ENCODE measurements around the gene SPATA3.

Gene SPATA3

DNA sequence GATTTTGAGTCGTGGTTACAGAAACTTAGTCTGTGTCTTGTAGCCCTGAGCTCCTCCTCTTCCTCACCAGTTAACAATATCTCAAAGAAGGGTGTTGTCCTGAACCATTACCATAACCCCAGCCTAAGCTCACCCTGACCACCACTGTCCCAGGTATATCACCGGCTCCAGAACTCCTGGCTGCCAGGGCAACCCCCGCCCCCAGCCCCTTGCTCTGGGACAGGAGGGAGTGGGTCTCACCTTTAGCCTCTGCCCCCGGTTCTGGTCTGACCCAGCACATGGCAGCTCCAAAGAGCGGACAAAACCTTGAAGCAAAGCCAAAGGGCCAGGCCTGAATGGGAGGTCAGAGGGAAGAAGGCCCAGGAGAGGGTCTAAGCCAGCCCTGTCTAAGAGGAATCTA, 55.2 kb downstream of the SPATA3 start:
- DNase-seq = no peak

DNA sequence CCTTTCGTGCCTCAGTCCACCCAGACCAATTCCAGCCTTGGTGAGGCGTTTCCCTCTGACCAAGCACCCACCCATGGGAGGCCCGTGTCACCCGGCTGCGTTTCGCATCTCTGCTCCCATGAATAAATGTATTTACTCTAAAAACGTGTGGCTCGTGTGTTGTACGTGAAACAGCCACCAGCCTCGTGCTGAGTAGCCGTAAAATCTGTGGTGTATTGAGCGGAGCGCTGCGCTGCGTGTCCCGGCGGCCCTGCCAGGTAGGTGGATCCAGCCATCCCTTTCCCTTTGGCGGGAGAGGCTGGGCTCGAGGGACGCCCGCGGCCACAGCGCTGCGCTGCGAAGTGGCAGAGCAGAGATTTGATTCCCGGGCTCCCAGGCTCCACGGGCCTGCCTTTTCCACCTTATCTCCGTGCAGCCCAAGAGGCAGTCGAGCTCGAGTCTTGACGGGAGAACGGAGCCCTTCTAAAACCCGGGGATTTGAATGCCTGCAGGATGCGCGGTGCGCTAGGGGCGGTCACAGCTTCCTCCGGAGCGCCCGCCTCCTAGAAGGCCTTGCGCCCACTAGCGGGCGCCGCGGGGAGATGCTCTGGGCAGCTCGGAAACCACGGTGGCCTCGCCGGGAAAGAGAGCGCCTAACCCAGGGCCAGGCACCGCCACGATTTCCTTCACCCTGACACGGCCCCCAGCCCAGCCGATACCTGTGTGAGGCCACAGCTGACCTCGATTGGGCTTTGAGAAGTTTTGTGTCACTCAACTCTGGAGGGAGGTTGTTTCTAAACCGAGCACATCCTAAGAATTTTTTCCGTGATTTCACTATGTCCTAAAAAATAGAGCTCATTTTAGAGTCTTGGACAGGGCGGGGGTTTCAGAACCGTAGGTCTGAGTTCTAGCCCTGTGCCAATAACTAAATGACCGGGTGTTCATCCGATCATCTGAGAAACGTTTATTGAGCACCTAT, 56.9 kb downstream of the SPATA3 start:
- DNase-seq = peak; percentile 64

DNA sequence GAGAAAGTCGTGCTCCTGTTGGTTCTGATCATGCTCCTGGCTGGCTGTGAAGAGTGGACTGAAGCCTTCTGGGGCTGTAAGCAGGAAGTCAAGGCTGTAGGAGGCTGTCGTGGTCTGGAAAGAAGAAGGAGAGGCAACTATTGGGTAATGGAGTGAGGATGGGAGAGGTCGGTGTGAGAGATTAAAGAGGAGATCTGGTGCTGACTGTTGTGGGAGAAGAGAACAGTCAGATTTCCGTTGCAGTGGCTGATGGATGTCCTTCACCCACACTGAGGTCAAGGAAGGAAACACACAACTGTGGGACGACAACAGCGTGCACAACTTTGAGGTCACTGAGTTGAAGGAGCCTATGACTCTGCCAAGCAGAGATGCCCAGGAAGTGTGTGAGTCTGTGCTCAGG, 57.9 kb downstream of the SPATA3 start:
- DNase-seq = no peak

DNA sequence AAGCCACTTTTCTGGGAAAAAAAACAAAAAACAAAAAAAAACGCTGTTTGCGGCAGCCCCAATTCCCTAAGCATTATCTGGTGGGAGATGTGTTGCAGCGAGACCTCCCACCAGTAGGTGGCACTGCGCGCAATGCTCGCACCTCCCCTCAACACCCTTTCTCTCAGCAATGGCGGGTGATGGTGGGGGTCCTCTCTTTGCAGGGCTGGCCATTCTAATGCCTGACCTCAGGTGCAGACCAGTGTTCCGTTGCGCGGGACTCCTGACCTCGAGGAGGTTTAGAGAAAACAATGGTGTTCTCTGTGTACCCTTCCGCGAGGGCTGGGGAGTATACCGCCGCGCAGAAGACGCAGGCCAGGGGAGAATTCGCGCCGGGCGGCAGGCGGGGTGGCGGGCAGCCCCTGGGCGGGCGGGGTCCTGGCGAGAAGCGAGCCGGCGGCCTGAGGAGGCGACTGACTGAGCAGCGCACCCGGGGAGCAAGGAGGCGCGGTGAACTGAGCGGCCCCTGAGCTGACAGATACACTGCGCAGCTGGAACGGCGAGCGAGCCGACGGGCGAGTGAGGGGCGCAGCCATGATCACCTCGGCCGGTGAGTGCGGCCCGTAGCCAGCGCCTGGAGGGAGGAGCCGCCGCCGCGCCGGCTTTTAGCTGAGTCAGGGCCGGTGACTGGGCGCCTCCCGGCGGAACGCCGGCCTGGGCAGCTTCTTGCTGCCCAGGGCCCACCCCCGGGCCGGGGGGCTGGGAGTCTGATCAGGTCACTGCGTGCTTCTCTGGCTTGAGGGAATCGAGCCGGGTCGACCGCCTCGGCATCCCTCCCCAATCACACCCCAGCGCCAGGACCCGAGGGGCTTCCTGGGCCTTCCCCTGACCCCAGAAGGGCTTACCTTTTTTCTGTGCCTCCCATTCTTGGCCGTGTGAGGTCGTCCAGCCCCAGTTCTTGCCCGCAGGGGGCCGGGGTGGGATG, 60.8 kb downstream of the SPATA3 start, which contains the start of gene PSMD1:
PSMD1 (plus strand) TSS at position 415 of the 964 bp plus-strand sequence; CDS start at position 574, 159 bp downstream.
- DNase-seq = peak; percentile 78

DNA sequence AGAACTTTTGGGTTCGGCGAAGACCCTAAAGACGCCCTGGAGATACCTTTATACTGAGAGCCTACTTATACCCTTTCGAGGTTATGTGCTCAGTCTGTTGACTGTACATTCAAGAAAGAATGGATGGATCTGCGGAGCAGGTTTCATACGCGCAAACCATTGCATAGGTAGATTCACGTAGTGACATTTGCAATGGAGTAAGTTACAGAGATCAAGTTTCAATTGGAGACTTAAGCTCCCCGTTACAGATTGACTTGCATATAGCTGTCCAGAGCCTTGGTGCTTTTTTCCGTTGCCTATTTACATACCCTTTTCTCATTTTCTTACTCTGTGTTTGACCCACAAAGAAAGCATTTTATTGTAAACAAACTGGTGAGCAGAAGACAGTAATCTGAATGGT, 61.7 kb downstream of the SPATA3 start:
- DNase-seq = no peak
